Stimulated activated CD8-positive, alpha-beta memory T cell treated with anti-CD3 and anti-CD28 coated beads, Interleukin-15, amount 100 ng/mL, for 4 hours (primary cell): ENCODE results near the gene GFPT2.
A peak's percentile ranks its signal among the peaks of the same experiment; 100 is the strongest.

Source experiments
- DNase-seq, 2 donors: peaks; one replicate each; pipeline ENCODE4 v3.0.0-alpha.2; 2020; ENCODE audit warnings: low read depth in 2 of 2

Gene GFPT2

DNA sequence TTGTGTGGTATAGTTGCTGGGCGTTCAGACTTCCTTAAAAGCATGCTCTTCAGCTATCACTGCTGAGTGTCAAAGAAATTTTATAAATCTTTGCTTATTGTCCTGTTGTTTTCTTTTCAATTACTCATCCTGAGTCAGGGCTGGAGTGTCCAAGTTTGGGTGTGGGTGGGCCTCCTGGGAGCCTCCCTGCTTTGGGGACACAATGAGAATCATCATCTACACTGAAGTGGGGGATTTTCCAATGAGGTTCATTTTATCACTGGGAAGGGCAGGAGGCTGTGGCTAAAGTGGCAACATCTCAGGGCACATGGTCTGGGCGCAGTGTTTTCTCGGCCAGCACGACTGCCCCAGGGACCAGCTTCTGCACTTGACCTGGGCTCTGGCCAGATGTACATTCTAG lies 19.5 kb downstream of the GFPT2 start:
- no peak for DNase-seq

DNA sequence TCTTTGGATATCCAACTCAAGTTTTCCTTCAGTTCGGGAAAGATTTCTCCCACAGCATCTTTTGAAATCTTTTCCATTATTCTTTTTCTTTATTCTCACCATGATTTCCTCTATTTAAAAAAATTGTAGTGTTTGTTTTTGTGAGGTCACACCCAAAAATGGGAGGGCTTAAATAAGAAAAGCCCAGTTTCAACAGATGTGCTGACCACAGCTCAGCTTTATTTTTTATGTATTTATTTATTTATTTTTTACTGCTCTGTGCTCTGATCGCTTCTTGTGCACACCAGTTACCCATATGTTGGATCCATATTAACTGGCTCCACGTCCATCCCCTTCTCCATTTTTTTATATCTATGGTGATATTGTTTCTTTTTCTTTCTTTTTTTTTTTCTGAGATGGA lies 20.3 kb downstream of the GFPT2 start:
- DNase-seq, result no peak

DNA sequence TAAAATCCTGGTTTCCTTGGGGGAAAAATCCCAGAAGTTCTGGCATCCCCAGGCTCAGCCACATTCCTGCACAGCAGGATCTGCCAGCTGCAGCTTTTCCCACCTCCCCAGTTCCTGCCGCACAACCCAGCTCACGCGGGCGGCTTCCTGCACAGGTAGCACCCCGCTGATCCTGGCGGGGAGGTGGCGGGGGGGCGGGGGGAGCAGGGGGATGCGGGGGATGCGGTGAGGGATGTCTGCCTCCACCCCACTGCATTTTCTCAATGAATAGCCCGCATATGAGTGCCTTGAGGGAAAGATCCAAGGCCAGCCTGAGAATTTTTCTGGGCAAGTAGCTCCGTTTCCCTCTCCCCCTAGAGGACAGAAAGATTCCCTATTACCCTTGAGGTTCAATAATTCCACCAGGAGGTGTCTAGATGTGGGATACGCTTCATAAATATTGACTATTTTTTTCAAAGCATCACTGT lies 21.1 kb downstream of the GFPT2 start:
- DNase-seq, result no peak

DNA sequence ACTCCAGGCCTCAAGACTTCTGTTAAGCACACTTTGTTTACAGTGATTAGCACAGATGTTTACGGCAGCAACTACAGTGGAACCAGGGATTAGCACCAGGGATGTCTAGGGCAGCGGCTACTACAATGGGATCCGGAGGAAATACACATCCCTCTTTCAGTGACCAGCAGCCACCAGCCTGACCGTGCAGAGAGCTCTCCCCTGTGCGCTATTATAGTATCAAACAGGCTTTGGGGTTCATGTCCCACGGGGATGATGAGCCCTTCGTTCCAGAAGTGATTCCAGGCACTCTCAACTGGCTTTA lies 21.5 kb downstream of the GFPT2 start:
- DNase-seq, result no peak

DNA sequence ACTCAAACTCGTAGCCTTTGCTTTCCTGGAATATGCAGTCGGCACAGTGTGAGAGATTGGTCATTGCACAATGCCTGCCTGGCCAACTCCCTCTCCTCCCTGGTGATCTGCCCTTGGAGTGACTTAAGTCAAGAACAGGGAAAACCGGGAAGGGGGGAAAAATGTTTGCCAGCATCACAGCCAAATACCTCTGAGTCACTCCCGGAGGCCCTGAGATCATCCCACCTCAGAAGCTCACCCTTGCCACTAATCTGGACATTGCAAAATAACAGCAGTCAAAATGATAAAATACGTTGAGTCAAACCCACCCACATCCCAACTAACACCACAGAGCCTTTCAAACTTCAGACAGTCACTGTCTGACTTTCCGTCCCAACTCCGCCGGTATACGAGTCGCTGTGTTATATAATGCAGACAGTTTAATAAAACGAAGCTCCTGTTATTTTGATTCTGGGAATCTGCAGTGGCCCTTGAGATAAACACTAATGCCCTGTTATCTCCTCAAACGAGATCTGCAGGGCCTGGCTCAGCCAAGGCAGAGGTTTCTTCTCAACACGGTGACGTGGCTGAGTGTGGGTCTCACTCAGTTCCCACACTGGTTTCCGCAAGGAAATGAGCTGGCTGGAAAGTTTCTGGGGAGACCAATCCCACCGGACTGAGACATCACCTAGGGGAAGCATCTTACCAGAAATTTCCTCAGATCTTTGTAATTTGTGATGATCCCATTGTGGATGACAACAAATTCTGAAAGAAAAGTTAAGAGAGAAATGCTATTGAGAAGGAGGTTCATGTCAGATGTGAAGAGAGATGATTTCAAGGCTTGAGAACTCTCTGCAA lies 22.1 kb downstream of the GFPT2 start:
- no peak for DNase-seq

DNA sequence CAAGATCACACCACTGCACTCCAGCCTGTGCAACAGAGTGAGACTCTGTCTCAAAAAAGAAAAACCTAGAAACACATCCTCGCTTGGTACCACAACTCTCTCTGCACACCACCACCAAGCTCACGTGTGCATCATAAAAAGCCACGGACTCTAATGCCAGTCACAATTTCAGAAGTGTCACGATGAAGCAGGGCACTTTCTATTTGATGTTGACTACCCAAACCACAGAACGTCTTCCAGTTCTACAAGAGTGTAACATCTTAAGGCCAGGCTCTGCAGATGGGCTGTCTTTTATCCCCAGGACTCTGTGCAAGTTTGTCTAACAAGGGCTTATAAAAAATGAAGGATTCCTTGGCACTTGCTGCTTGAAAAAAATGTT lies 22.9 kb downstream of the GFPT2 start:
- no peak for DNase-seq

DNA sequence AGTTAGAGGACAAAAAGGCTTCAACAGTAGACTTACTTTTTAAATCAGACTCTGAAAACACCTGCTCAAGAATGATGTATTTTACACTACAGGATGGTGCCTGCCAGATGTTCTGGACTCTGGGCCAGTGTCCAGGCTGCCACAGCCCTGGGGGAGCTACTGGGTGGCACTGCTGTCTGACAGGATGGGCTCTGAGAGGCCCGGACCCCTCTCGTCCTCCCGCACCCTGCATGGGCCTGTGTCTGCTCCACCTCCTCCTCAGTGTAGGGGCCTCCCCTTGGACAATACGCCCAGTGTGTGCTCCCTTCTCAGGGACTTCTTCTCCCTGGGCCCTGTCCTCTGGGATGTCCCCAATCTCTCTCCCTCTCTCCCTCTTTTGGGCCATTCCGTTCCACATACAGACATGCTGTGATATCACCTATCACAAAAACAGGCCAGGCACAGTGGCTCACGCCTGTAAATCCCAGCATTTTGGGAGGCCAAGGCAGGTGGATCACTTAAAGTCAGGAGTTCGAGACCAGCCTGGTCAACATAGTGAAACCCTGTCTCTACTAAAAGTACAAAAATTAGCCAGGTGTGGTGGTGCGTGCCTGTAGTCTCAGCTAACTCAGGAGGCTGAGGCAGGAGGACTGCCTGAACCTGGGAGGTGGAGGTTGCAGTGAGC lies 23.4 kb downstream of the GFPT2 start:
- DNase-seq, result no peak

DNA sequence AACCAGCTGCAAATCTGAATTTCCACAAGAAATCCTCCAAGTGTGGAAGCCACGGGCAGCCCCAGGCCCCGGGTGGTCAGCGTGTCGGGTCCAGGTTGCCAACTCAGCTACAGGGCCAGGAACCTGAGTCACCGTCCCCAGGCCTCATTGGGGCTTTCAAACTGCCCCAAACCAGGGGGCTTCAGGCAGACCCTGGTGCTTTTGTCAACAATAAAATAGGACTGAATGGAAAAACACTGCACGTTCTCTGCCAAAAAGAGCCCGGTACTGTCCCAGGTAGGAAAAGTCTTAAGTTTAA lies 24.0 kb downstream of the GFPT2 start:
- DNase-seq, result no peak

DNA sequence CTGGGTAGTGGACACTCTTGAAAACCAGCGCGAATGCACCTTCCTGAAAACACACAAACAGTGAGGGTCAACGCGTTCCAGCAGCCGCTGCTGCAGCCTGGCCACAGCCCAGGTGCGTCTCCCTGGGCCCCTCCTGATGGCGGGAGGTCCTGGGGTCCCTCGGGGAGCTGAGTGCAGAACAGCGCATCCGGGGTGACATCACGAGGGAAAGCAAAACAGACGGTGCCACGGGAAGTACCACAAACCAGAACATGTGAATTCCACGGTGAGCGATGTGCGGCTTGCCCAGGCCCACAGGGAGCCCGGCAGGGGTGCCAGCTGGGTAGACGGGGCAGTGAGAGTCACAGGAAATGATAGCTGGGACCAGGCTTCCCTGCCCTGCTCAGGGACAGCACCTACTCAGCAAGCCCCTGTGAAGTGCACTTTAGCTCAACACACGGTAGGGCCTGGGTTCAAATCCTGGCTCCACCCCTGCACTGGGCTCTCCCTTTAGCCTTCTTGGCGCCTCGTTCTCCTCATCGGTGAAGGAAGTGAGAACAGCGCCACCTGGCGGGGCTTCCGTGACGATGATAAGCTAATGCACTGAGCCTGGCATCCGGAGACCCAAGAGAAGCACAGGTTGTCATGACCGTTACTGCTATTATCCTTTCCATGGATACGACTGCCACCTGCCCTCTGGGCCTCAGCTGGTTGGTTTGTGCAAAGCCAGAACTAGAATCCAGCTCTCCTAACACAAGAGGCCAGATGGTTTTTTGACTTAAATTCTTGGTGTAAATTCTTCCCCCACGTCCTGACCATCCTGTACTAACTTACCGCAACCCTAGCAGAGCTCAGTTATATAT lies 24.6 kb downstream of the GFPT2 start:
- DNase-seq, result peak; percentile 55 to 71

DNA sequence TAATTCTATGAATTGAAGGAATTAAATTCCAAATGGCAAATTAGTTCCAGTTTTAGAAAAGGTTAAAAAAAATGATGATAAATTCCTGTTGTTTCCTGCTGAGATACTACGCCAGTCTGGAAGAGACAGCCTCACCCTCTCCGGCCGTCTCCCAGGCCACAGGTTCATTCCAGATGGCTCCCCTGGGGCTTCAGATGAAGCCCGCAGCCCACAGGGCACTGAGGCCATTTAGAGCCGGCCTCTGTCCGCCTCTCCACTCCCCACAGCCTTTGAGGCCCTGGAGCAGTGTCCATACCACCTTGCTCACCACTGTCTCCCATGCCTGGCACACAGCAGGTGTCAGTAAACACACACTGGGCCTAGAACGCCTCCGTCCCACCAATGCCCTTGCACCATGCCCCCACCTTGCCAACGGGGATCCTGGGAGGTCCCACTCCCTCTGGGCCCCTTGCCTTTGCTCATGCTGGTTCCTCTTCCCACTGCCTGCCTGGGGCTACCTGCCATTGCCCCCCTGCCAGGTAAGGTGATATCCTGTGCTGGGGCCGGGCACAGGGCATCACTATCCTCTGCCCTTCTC lies 26.1 kb downstream of the GFPT2 start:
- no peak for DNase-seq

DNA sequence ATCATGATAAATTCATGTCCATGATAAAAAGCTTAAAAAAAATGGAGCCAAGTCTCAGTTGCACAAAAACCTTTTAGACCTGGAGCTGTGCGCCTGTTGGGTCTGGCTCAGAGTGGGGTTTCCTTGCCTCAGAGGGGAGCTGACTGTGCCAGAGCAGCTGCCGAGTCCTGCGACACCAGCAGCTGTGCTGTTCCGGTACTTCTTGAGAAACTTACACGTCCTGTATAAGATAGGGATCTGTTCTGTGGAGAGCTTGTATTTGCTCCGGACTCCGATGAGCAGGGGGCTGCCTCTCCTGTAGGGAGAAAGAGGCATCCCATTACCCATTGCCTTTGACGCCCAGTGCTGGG lies 28.6 kb downstream of the GFPT2 start:
- DNase-seq, result no peak

DNA sequence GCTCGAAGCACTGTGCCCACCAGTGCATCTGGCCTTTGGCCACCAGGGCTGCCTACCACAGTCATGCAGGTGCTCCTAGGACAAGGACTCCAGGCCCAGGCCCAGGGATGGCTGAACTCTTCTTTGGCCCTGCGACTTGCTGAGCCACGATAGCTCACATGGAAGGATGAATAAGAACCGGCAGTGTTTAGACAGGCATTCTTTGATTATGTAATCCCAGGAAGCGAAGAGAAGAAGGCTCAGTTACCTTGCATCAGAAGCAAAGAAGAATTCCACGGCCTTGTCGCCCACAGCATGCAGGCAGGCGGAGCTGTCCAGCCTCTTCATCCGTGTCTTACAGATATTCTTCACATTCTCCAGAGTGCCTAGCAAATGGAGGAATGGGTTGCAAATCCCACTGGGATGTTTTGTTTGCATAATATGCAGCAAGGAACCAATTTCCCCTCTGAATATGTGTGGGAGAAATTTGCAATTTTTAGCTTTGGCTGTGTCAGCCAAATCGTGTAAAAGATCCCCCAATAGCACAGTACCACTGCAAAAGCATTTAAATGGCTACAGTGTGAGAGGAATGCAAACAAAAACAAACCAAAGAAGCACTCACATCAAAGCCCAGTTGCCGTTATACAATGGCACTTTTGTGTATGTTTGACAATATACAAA lies 29.1 kb downstream of the GFPT2 start:
- no peak for DNase-seq

DNA sequence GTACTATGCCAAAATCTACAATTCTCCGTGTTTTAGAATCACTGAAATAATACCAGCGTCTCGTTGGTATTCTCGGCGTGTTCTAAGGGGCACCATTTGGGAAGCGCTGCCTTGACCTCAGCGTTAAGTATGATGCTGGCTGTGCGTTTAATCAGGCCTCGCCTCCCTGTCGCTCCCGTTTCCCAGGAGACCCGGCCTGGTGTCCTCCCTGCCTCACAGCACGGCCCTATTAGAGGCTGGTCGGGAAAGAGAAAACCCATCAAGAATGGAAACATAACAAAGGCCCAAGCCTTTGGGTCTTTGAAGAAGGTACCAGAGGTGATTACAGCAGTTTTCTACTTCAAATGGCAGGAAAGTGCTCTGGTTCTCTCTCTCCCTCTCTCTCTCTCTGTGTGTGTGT lies 30.0 kb downstream of the GFPT2 start:
- DNase-seq, result no peak

DNA sequence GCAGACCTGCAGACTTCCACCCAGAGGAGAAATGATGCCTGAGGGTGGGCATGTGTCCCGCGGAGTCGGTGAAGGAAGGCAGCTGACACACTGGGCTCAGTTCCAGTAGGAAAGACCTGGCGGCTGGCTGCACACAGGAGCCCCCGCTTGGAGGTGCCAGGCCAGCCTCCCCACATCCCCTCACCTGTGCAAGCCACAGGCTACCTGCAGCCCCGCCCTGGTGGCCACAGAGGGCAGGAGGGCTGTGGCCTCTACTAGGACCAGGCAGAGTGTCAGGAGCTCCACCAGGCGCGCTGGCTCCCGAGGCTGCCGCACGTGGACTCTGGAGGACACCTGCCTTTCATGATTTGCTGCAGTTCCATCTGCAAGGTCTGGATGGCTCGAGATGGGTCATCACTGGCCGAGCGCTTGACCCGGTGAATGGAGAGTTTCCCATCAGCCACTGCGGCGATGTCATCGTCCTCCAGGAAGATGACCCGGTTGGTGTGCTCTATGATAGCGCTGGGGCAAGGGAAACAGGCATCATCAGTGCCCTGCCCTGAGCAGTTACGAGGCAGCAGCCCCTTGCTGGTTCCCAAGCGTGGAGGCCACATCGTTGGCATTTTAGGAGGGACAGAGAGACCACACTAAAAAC lies 34.6 kb downstream of the GFPT2 start:
- DNase-seq, result no peak

DNA sequence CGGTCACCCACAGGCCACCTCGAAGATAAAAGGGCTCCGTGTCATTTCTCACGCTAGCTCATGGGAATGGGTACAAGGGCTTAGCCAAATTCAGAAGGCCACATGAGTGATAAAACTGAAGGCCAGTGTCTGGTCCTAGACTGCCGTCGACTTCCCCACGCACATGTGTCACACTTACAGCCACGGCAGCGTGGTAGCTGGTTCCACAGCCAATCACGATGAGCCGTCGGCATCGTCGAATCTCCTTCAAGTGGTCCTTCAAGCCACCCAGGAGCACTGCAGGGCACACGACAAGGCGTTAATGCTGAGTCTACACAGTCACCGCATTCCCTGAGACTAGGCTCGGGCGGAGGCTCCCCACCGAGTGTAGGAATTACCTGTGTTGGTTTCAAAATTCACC lies 36.5 kb downstream of the GFPT2 start:
- DNase-seq, result no peak

DNA sequence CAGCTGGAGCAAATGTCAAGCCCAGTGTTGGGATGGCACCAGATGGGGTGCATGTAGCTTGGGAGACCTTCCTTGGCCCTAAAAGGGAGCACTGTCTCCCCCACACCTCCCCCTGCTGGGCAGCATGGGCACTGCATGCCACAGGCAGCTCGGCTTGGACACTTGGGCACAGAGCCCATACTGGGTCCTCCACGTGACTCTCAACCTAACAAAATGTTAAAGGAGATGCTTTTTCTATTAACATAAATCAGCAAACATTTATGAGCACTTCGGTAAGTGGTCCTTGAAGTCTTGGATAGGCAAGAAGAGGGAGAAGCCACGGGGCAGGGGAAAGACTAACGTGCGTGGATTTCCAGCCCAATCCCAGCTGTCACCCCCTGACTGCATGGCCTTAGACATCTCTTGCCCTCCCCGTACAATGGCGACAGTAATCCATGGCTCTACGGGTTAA lies 37.3 kb downstream of the GFPT2 start:
- peak; percentile 44 to 51 for DNase-seq

DNA sequence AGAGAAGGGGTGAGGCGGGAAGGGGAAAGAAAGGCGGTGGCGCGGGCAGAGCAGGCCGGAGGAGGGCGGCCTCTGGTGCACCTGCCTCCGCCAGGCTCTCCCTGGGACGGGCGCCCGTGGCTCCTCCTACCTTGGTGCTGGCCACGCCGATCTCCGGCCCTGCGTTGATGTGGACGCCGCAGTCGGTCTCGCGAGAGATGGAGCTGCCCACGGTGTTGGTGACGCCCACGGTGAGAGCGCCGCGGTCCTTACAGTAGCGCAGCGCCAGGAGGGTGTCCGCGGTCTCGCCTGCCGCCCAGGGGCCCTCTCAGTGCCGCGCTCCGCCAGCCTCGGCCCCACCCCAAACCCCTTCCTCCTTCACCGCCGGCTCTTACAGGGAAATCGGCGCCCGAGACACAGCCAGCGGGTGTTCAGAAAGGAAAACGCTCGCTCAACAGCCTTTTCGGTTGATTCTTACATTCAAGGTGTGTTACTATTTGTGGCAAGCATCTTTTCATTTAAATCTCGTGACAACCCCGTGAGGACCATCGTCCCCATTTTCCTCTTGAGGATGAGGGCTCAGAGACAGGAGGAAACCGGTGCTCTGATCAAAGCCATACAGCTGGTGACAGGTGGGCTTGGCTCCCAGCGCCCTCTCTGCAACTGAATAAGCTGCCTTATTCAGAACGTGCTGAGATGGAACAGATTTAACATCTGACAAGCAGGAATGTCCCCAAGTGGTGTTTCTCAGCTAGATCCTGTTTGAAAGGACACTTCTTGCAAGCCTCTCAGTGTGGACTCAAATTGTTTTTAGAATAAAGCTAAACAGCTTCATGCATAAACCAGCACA lies 39.2 kb downstream of the GFPT2 start:
- peak in 1 of 2 donors; percentile 57 for DNase-seq

DNA sequence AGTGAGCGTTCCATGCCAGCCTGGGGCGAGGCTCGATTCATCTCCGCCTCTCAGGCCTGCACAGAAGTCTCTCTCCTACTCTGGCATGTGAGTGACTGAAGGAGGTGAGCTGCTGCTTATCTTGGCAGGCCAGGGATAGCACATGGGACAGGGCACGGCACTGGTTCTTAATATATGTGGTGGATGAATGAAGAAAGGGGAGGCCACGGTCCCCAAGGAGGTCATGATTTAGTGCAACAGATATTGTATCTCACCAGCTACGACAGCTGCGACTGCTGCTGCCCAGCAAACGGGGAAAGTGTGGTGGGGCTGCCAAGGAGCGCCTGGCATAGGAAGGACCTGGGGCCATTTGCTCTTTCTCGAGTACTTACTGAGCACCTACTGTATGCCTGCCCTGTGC lies 41.9 kb downstream of the GFPT2 start:
- no peak for DNase-seq

DNA sequence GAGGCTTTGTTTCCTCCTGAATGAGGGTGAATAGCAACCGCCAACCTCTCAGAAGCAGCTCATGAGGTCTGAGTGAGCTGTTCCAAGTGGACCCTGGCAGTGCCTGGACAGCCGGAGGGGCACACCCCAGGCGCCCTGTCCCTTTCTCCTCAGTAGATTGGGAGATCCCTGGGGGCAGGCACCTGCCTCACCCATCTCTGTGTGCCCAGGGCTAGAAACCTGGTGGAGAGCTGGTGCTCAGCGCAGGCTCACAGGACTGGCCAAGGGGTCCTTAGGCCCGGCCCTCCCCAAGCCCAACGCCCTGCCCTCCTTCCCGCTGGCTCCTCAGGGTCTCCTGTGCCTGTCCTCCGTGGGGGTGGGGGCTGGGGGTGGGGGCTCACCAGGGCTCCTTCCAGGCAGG lies 46.3 kb downstream of the GFPT2 start:
- DNase-seq, result no peak

DNA sequence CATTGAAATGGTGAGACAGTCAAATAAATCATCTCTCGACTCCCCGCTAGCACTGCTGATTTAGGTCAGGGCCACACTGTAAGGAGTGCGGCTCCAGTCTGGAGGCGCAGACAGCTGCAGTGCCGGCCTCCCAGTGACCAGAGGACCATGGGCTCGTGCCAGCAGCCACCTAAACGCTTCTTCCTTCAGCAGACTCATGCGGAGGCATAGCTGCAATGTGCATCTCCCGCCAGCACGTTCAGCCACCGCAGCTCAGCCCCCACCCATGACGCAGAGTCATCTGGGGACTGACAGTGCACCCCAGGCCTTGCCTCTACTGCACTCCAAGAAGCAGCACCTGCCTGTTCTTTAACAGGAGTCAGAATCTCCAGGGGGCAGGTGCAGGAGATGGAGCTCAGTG lies 47.7 kb downstream of the GFPT2 start:
- no peak for DNase-seq
